OCI-LY1 (cell line): ENCODE data around the gene GAS2L2.

Experiments
- H2AFZ ChIP-seq: fragments of 200-600 bp; sonication (generic), shearing (Covaris generic); 2 replicates; pipeline ENCODE4 v1.6.0; 2014; ENCODE audit warnings: antibody characterized with exemption, mild to moderate bottlenecking, low read length
- H3F3A ChIP-seq: fragments of 200-600 bp; sonication (generic), shearing (Covaris generic); 2 replicates; pipeline ENCODE4 v1.6.0; 2014; ENCODE audit warnings: mild to moderate bottlenecking, antibody characterized with exemption, low read length, moderate library complexity; ENCODE audit not compliant: insufficient read depth
- H3K27ac ChIP-seq: fragments of 200-600 bp; sonication (generic); 2 replicates; pipeline ENCODE4 v1.5.1; 2014; ENCODE audit warnings: low read length, mixed run types, mild to moderate bottlenecking, low read depth; ENCODE audit not compliant: poor library complexity, severe bottlenecking
- H3K27me3 ChIP-seq: fragments of 200-600 bp; sonication (generic); 2 replicates; pipeline ENCODE4 v1.6.0; 2014; ENCODE audit warnings: antibody characterized with exemption, mild to moderate bottlenecking, low read length, moderate library complexity; ENCODE audit not compliant: insufficient read depth
- H3K36me3 ChIP-seq: fragments of 200-600 bp; sonication (generic); 2 replicates; pipeline ENCODE4 v1.6.1; 2014; ENCODE audit warnings: mild to moderate bottlenecking, antibody characterized with exemption, low read length, moderate library complexity, mixed read lengths; ENCODE audit not compliant: insufficient read depth
- H3K4me1 ChIP-seq: fragments of 200-600 bp; sonication (generic); 2 replicates; pipeline ENCODE4 v1.5.1; 2014; ENCODE audit warnings: mild to moderate bottlenecking, low read length, moderate library complexity; ENCODE audit not compliant: insufficient read depth, severe bottlenecking
- H3K4me2 ChIP-seq: fragments of 200-600 bp; sonication (generic), shearing (Covaris generic); 2 replicates; pipeline ENCODE4 v1.6.1; 2014; ENCODE audit warnings: low read length
- H3K4me3 ChIP-seq: fragments of 200-600 bp; sonication (generic); 2 replicates; pipeline ENCODE4 v1.5.1; 2014; ENCODE audit warnings: low read length, low read depth, mild to moderate bottlenecking, mixed read lengths; ENCODE audit not compliant: poor library complexity, severe bottlenecking
- H3K79me2 ChIP-seq: fragments of 200-600 bp; shearing (Covaris generic); 2 replicates; pipeline ENCODE4 v1.6.1; 2016; ENCODE audit warnings: mixed run types, low read length, mixed read lengths; ENCODE audit not compliant: insufficient read depth
- H3K9ac ChIP-seq: fragments of 200-600 bp; sonication (generic), shearing (Covaris generic); 2 replicates; pipeline ENCODE4 v1.6.1; 2014; ENCODE audit warnings: mild to moderate bottlenecking, low read length, mixed read lengths
- H3K9me2 ChIP-seq: fragments of 200-600 bp; sonication (generic), shearing (Covaris generic); 2 replicates; pipeline ENCODE4 v1.6.1; 2014; ENCODE audit warnings: low read depth, mild to moderate bottlenecking, low read length, mixed read lengths
- H3K9me3 ChIP-seq: fragments of 200-600 bp; shearing (Covaris generic); 2 replicates; pipeline ENCODE4 v1.6.1; 2014; ENCODE audit warnings: low read length, mixed read lengths
- H4K20me1 ChIP-seq: fragments of 200-600 bp; sonication (generic), shearing (Covaris generic); 2 replicates; pipeline ENCODE4 v1.6.0; 2016; ENCODE audit warnings: mild to moderate bottlenecking, low read length; ENCODE audit not compliant: insufficient read depth
- EZH2 ChIP-seq: fragments of 200-600 bp; sonication (generic), shearing (Covaris generic); IDR thresholded peaks from 2 replicates; pipeline ENCODE4 v1.8.0; 2017; ENCODE audit warnings: borderline replicate concordance, mixed run types, mild to moderate bottlenecking, antibody characterized with exemption, low read length, moderate library complexity, mixed read lengths
- TF ChIP-seq, protein P1 (sequence below): fragments of 200-600 bp; sonication (generic), shearing (Covaris generic); IDR thresholded peaks from 2 replicates; pipeline ENCODE4 v1.5.1; 2017; ENCODE audit warnings: mild to moderate bottlenecking, antibody characterized with exemption, low read length, moderate library complexity, mixed read lengths

The GAS2L2 gene

DNA sequence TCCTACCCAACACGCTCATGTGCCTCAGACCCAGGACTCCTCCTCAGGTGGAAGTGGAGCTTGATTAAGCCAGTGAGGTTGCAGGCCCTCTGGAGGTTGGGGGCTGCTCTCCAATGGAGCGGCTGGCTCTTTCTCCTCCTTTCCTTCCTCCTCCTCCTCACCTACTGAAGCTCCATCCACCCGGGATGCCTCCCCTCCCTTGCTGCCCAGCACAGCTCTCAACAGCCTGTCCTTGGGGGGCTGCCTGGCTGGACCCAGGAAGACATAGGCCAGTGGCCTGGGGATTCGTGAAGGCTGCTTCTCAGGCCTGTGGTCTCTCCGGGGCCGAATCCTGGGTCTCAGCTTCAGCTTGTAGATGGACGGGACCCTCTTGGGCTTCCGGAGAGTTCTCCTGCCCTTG, 8.2 kb downstream of the GAS2L2 start:
- no peak overlapping the region for H3K9ac ChIP-seq
- TF ChIP-seq, protein P1, sequence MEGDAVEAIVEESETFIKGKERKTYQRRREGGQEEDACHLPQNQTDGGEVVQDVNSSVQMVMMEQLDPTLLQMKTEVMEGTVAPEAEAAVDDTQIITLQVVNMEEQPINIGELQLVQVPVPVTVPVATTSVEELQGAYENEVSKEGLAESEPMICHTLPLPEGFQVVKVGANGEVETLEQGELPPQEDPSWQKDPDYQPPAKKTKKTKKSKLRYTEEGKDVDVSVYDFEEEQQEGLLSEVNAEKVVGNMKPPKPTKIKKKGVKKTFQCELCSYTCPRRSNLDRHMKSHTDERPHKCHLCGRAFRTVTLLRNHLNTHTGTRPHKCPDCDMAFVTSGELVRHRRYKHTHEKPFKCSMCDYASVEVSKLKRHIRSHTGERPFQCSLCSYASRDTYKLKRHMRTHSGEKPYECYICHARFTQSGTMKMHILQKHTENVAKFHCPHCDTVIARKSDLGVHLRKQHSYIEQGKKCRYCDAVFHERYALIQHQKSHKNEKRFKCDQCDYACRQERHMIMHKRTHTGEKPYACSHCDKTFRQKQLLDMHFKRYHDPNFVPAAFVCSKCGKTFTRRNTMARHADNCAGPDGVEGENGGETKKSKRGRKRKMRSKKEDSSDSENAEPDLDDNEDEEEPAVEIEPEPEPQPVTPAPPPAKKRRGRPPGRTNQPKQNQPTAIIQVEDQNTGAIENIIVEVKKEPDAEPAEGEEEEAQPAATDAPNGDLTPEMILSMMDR, result no peak
- no peak for TF ChIP-seq EZH2
- no peaks in the 10 kb centered on the region for H3K9me3 ChIP-seq
- H3K79me2 ChIP-seq, result no peaks in the 10 kb centered on the region
- no peak overlapping the region for H3K27ac ChIP-seq
- peaks cover 6% of the 10 kb centered on the region; the same call in 1 of the 2 replicates for H3K27me3 ChIP-seq
- no peaks in the 10 kb centered on the region for H3K9me2 ChIP-seq
- peaks cover 3% of the 10 kb centered on the region for H3K4me1 ChIP-seq
- no peaks in the 10 kb centered on the region for H3F3A ChIP-seq
- H3K4me2 ChIP-seq, result no peak overlapping the region
- no peak overlapping the region for H3K4me3 ChIP-seq
- no peak overlapping the region for H2AFZ ChIP-seq
- H4K20me1 ChIP-seq, result no peaks in the 10 kb centered on the region
- no peaks in the 10 kb centered on the region for H3K36me3 ChIP-seq

DNA sequence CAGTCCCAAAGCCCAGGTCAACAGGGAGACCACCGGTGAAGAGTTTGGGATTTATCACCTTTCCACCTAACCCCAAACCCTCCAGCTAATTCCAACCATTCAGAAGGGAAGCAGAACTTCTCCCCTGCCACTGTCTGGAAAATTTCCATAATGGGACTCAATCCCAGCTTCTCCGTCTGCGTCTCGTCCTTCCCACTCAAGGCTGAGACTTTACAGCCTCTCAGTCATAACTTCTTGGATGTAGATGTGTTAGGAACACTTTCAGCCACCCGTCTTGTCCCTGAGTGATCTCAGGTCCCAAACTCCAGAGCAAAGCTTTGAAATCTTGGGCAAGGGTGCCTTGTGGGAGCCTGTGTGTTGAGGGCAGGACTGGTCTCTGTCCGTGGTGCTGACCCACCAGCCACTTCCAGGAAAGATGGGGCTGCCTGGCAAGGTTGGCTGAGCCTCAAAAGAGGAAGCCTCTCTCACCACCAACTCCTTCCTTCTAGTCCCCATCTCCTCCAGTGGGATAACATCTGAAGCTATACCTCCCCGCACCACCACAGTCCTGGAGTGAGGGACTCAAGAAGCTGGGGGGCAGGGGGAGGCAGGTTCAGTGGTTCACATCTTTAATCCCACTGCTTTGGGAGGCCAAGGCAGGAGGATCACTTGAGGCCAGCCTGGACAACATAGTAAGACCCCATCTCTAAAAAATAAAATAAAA, 9.3 kb downstream of the GAS2L2 start:
- H3K4me1 ChIP-seq, result no peaks in the 10 kb centered on the region
- H3K4me3 ChIP-seq, result no peak overlapping the region
- no peaks in the 10 kb centered on the region for H3K9me2 ChIP-seq
- TF ChIP-seq EZH2, result no peak
- TF ChIP-seq, protein P1, result no peak
- H3K27me3 ChIP-seq, result no peaks in the 10 kb centered on the region
- H2AFZ ChIP-seq, result no peak overlapping the region
- no peaks in the 10 kb centered on the region for H3K79me2 ChIP-seq
- no peak overlapping the region for H3K4me2 ChIP-seq
- H3K9ac ChIP-seq, result no peak overlapping the region
- no peak overlapping the region for H3K27ac ChIP-seq
- H3F3A ChIP-seq, result no peaks in the 10 kb centered on the region
- no peaks in the 10 kb centered on the region for H3K36me3 ChIP-seq
- H4K20me1 ChIP-seq, result no peaks in the 10 kb centered on the region
- no peaks in the 10 kb centered on the region for H3K9me3 ChIP-seq

DNA sequence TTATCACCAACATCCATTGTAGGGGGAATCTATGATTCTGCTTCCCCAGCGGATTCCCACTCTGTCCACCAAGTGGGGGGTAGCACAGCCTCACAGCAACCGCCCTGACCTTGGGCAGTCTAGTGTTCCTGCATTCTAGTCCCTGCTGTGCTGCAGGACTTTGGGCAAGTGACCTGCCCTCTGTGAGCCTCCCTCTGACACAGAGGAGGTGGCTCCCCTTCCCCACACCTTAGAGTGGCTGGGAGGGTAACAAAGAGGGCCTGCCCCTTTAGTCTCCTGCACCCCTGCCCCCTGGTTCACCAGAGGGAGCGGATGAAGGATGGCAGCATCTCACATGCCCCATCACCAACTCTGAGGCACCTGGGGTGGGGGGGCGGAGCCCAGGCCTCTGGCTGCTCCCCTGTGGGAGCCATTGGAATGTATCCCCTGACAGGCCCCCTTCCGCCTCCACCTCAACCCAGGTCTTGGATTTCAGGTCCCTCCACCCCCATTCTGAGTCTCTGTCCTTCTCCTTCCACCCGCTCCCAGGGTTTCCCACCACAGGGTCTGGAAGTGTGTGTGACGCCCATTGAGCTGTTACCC, 10.1 kb downstream of the GAS2L2 start:
- Histone ChIP-seq H4K20me1 (no peaks in the 10 kb centered on the region), H3K4me1 (no peaks in the 10 kb centered on the region), H3K4me2 (no peak overlapping the region), H3F3A (no peaks in the 10 kb centered on the region), H3K27me3 (no peaks in the 10 kb centered on the region), H3K9me2 (no peaks in the 10 kb centered on the region), H2AFZ (no peak overlapping the region), H3K36me3 (no peaks in the 10 kb centered on the region), H3K27ac (no peak overlapping the region), H3K79me2 (no peaks in the 10 kb centered on the region), H3K9ac (no peak overlapping the region), H3K9me3 (no peaks in the 10 kb centered on the region), H3K4me3 (no peak overlapping the region)
- TF ChIP-seq, protein P1, result no peak
- no peak for TF ChIP-seq EZH2
